HuH-7 (cell line): ENCODE data around the gene LCN12.

Source experiments
- DNase-seq: peaks from one replicate; pipeline ENCODE4 v3.0.0; 2011; ENCODE audit warnings: low spot score

LCN12 gene

GRCh38 chr9:136958898-136959850, 7.1 kb downstream of the LCN12 start:
- no peak for DNase-seq

GRCh38 chr9:136960212-136960937, 8.3 kb downstream of the LCN12 start:
- DNase-seq: no peak

DNA sequence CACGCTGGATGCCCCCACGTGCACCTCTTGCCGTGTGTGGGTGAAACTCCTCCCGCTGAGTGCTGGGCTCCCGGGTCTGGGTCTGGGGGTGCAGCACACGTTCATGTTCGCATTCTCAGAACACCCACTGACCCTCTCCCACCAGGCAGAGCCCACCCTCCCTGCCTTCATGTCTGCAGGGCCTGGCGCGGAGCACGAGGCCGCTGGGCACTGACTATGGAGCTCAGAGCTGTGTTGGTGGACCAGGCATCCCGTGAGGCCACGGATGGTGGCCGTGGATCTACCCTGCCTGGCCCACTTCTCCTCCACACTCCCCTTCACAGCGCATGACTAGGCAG, 8.8 kb downstream of the LCN12 start:
- DNase-seq: no peak

DNA sequence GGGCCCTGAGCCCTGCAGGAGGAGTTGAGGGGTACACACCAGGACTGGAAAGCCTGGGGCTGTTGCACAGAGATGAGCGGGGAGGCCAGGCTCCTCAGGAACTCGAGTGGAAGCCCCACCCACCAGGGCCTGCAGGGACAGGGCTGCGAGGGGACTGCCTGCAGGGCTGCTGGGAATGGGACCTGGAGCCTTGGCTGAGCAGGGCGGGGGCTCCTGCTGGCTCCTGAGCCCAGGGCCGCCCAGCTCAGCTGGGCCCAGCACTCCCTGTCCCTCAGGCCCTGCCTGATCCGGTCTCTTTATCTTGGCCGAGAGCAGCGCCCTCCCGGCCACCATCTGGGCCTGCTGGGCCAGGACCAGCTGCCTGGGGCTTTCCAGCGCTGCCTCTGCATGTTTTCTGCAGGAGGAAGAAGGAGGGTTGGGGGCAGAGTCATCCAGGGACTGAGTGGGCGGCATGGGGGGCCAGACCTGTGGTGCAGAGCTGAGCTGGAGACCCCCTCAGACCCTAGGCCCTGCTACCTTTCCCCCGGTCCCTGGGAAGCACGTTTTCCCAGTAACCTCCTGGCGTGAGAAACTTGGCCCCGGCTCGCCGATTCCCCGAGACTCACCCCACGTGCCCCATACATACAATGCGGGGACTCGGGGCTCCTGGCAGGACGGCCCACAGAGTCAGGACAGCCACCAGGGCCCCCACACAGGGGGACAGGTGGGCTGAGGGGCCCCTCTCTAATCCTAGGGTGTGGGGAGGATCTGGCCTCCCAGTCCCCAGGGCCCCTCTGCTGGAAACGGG, 9.4 kb downstream of the LCN12 start:
- DNase-seq: no peak

GRCh38 chr9:136962163-136962562, 10.1 kb downstream of the LCN12 start:
- no peak for DNase-seq

- no peak for DNase-seq
Observed at GRCh38 chr9:136962701-136963248, 10.7 kb downstream of the LCN12 start.

- no peak for DNase-seq
Observed at GRCh38 chr9:136963341-136963740, 11.3 kb downstream of the LCN12 start.

DNA sequence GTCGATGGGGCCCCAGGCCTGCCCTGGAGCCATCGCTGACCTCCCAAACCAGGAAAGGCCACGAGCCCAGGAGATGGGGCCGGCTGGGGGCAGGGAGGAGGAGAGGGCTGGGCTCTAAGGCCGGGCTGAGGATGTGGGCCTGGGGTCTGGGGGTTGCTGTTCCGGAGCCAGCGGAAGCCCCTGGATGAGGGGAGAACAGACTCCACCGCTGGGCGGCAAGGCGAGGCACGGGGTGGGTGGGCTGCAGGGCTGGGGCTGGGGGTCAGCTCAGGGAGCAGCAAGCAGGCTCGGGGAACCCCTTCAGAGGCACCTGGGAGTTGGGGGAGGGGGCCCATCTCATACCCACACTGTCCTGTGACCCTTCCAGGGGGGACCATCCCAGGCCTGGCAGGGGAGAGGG, 11.7 kb downstream of the LCN12 start:
- no peak for DNase-seq

- DNase-seq: no peak
Observed at GRCh38 chr9:136964171-136964689, 12.2 kb downstream of the LCN12 start.

GRCh38 chr9:136964833-136965422, 12.9 kb downstream of the LCN12 start:
- no peak for DNase-seq

DNA sequence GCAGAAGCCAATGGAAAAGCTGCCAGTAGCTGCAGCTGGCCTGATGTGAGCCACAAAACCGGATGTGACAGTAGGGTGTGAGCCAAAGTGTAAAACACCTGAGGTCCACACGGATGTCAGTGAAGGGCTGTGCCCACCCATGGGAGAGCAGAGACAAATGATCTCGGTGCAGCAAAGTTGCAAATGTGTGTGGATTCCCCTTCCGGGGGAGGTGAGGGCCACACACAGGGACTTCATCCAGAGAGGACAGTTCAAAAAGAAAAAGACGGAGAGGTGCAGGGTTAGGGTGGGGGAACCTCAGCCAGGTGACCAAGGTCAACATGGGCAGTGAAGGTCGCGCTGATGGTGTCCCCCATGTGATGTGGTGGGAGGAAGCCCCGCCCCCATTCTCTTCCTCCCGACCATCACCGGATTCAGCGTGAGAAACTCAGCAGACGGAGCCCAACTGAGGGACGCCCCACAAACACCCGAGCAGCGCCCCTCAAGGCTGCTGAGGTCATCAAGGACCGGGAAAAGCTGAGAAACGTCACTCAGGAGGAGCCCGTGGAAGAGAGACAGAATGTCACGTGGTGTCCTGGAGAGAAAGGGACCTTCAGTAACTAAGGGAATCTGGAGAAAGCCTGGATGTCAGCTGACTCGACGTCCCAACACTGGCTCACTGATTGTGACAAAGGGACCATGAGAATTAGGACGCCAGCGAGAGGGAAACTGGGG, 13.9 kb downstream of the LCN12 start:
- DNase-seq: no peak

GRCh38 chr9:136968333-136969127, 16.5 kb downstream of the LCN12 start:
- DNase-seq: no peak

GRCh38 chr9:136969150-136969549, 17.1 kb downstream of the LCN12 start:
- DNase-seq: no peak

DNA sequence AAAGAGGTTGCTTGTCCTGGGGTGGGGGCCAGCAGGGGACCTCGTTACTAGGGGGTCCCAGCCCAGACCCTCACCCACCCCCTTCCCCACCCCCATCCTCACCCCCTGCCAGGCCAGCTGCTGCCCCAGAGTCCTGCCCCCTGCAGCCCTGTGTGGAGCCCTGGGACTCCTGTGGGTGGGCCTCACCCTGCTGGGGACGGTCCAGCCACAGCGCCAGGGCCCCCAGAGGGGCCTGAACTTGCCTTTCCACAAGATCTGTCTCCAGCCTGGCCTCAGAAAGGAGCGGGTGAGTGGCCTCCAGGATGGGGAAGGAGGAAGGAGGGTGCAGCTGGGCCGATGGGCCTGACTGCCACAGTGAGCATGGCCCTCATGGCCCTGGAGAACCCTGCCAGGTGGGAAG, 17.7 kb downstream of the LCN12 start:
- DNase-seq: no peak

DNA sequence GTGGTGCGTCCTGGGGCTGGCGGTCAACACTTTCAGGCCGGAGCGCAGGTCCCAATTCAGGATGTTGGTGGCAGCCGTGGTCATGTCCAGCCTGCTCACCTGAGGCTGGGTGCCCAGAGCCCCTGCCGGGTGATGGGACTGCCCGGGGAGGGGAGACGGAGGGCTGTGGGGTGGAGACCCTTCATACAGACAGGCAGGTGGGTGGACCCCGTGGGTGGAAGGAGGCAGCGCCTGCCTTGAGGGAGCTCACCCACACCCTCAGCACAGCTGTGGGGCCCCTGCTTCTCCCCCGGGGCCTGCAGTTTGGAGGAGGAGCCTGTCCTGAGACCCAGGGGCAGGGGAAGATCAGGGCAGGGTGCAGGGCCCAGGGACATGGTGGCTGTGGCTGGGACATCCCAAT, 18.3 kb downstream of the LCN12 start:
- no peak for DNase-seq

DNA sequence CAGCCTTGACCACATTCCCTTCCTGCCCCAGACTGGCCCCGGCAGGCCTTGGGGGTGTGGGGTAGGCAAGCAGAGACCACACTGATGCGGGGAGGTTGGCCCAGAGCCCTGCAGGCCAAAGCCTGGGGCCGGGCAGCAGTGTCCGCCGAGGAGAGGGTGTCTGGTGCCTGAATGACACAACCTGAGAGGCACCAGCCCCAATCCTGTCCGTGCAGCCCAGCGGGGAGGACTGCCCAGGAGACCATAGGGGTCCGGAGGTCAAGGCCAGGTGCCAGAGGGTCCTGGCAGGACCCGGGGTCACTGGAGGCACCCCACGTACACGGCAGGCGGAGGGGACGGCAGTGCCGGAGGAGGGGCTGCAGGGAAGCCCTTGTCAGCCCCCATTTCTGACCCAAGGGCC, 19.7 kb downstream of the LCN12 start:
- DNase-seq: no peak

DNA sequence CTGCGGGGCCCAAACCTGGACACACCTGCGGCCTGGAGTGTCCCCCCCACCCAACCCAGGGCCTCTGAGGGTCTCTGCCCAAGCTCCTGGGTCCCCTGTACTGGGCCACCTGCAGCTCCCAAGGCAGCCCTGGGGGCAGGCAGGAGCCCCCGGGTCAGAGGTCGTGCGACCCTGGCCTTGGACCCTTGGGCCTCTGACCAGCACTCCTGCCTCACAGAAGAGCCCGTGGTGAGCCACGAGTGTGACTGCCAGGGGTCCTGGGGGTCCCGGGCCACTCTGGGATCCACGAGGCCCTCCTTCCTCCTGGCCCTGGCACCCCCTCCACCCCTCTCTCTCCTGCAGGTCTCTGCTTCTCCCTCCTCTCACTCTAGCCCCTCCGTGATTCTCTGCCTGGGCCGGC, 20.3 kb downstream of the LCN12 start:
- DNase-seq: no peak

DNA sequence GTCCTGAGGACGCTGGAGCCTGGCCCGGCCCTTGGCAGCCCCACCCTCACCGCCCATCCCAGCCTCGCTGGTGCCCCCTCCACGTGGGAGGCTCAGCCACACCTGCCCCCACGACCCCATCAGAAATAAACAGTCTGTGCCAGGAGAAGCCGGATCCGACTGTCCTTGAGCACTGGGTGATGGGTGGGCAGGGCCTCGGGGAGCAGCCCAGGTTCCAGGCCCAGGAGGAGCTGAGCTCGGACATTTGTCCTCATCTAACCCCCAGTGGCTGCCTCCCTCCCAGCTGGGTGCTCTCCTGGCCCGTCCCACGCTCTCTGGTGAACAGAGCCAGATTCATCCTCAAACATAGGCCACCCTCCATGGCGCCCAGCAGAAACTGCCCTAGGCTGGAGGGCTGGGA, 20.7 kb downstream of the LCN12 start:
- no peak for DNase-seq

- no peak for DNase-seq
Observed at GRCh38 chr9:136973618-136974617, 21.8 kb downstream of the LCN12 start.
